HFF-Myc (cell line): ENCODE measurements around the gene PACSIN2.
"Not testable (repeated sequence)": the region's sequence is repeated elsewhere in the genome, so short reads cannot be mapped to it uniquely, and the experiment has no call there.

ENCODE experiments used
- DNase-seq: peaks from one replicate; pipeline ENCODE4 v3.0.0-alpha.2; 2011; ENCODE audit warnings: low read depth; ENCODE audit errors: extremely low read depth
- H3K4me3 ChIP-seq: replicated peaks from 2 replicates; pipeline ENCODE4 v1.5.1; 2011; ENCODE audit warnings: low read depth, mild to moderate bottlenecking, control low read depth, low read length
- CTCF ChIP-seq: IDR thresholded peaks from 2 replicates; pipeline ENCODE4 v1.5.1; 2012; ENCODE audit warnings: mild to moderate bottlenecking, low read depth, low read length, control low read depth; ENCODE audit errors: missing control alignments

Gene PACSIN2

GRCh38 chr22:42957544-42957943 is 57.4 kb downstream of the PACSIN2 start:
- no peak for TF ChIP-seq CTCF
- no peak overlapping the region for H3K4me3 ChIP-seq
- DNase-seq = no peak

- H3K4me3 ChIP-seq = no peak overlapping the region
- DNase-seq = no peak
- no peak for TF ChIP-seq CTCF
These were observed 59.1 kb downstream of the PACSIN2 start for GRCh38 chr22:42955848-42956247.

GRCh38 chr22:42955087-42955635 is 59.8 kb downstream of the PACSIN2 start:
- no peak overlapping the region for H3K4me3 ChIP-seq
- TF ChIP-seq CTCF = no peak
- DNase-seq = no peak

- H3K4me3 ChIP-seq, DNase-seq: not testable (repeated sequence)
These were observed 61.2 kb downstream of the PACSIN2 start for GRCh38 chr22:42953751-42954150.

GRCh38 chr22:42951093-42951710 is 63.7 kb downstream of the PACSIN2 start:
- DNase-seq = no peak
- no peak overlapping the region for H3K4me3 ChIP-seq
- no peak for TF ChIP-seq CTCF

- TF ChIP-seq CTCF = no peak
- DNase-seq = no peak
- no peak overlapping the region for H3K4me3 ChIP-seq
These were observed 64.7 kb downstream of the PACSIN2 start for GRCh38 chr22:42950281-42950680.

GRCh38 chr22:42949159-42949558 is 65.8 kb downstream of the PACSIN2 start:
- TF ChIP-seq CTCF = no peak
- no peak for DNase-seq
- H3K4me3 ChIP-seq = no peak overlapping the region
